ENCODE results near the gene FCSK.

- TF ChIP-seq ZBTB17 (tag by site-specific recombination; IDR thresholded peaks at IDR 0.05): no peak
- TF ChIP-seq, protein P1, sequence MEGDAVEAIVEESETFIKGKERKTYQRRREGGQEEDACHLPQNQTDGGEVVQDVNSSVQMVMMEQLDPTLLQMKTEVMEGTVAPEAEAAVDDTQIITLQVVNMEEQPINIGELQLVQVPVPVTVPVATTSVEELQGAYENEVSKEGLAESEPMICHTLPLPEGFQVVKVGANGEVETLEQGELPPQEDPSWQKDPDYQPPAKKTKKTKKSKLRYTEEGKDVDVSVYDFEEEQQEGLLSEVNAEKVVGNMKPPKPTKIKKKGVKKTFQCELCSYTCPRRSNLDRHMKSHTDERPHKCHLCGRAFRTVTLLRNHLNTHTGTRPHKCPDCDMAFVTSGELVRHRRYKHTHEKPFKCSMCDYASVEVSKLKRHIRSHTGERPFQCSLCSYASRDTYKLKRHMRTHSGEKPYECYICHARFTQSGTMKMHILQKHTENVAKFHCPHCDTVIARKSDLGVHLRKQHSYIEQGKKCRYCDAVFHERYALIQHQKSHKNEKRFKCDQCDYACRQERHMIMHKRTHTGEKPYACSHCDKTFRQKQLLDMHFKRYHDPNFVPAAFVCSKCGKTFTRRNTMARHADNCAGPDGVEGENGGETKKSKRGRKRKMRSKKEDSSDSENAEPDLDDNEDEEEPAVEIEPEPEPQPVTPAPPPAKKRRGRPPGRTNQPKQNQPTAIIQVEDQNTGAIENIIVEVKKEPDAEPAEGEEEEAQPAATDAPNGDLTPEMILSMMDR (tag by site-specific recombination; IDR thresholded peaks at IDR 0.05): no peak
- TF ChIP-seq ZBTB8A (tag by site-specific recombination; IDR thresholded peaks at IDR 0.05): no peak
- TF ChIP-seq KLF10 (tag by site-specific recombination; IDR thresholded peaks at IDR 0.05): no peak
- TF ChIP-seq YY1 (tag by site-specific recombination; IDR thresholded peaks at IDR 0.05): no peak
Observed at GRCh38 chr16:70463235-70463634, 8.8 kb downstream of the FCSK start.

Measured in HEK293 (cell line).